ENCODE results near the gene CAMK2D. TPM values are rescaled to one million over a fixed set of nuclear protein-coding genes. Genes with fewer than 3 reads are reported as not detected.

The CAMK2D gene
- total RNA-seq, 1 donor from 2014 or later: 31.7 TPM

- Mint-ChIP-seq H3K36me3 (peaks cover 27% of the 10 kb centered on the region), H3K4me3 (no peak overlapping the region), H3K27me3 (ENCODE audit: low read depth) (no peaks in the 10 kb centered on the region), H3K9me3 (no peaks in the 10 kb centered on the region), H3K27ac (no peak overlapping the region), H3K4me1 (no peaks in the 10 kb centered on the region)
- DNase-seq (ENCODE audit: low spot score in 2 of 2, unreplicated experiment in 2 of 2): no peak
- no peak for TF ChIP-seq CTCF (IDR thresholded peaks at IDR 0.05; ENCODE audit: unreplicated experiment)
Measured at GRCh38 chr4:113513382-113513781, 248.2 kb downstream of the CAMK2D start.

- H3K27me3 Mint-ChIP-seq (ENCODE audit: low read depth): no peaks in the 10 kb centered on the region
- no peak for DNase-seq (ENCODE audit: low spot score in 2 of 2, unreplicated experiment in 2 of 2)
- no peaks in the 10 kb centered on the region for H3K4me1 Mint-ChIP-seq
- H3K4me3 Mint-ChIP-seq: no peak overlapping the region
- TF ChIP-seq CTCF (IDR thresholded peaks at IDR 0.05; ENCODE audit: unreplicated experiment): no peak
- H3K27ac Mint-ChIP-seq: no peak overlapping the region
- peaks cover 27% of the 10 kb centered on the region for H3K36me3 Mint-ChIP-seq
- no peaks in the 10 kb centered on the region for H3K9me3 Mint-ChIP-seq
Measured at GRCh38 chr4:113512880-113513279, 248.7 kb downstream of the CAMK2D start.

- H3K27ac Mint-ChIP-seq: no peak overlapping the region
- peaks cover 25% of the 10 kb centered on the region for H3K36me3 Mint-ChIP-seq
- no peak for TF ChIP-seq CTCF (IDR thresholded peaks at IDR 0.05; ENCODE audit: unreplicated experiment)
- no peak for DNase-seq (ENCODE audit: low spot score in 2 of 2, unreplicated experiment in 2 of 2)
- no peaks in the 10 kb centered on the region for H3K9me3 Mint-ChIP-seq
- H3K27me3 Mint-ChIP-seq (ENCODE audit: low read depth): no peaks in the 10 kb centered on the region
- no peaks in the 10 kb centered on the region for H3K4me1 Mint-ChIP-seq
- H3K4me3 Mint-ChIP-seq: no peak overlapping the region
Measured at GRCh38 chr4:113511944-113512343, 249.6 kb downstream of the CAMK2D start.

GRCh38 chr4:113509851-113510250 is 251.7 kb downstream of the CAMK2D start:
- no peaks in the 10 kb centered on the region for H3K27me3 Mint-ChIP-seq (ENCODE audit: low read depth)
- no peak overlapping the region for H3K4me3 Mint-ChIP-seq
- no peaks in the 10 kb centered on the region for H3K9me3 Mint-ChIP-seq
- TF ChIP-seq CTCF (IDR thresholded peaks at IDR 0.05; ENCODE audit: unreplicated experiment): no peak
- peaks cover 30% of the 10 kb centered on the region for H3K36me3 Mint-ChIP-seq
- no peak overlapping the region for H3K27ac Mint-ChIP-seq
- no peaks in the 10 kb centered on the region for H3K4me1 Mint-ChIP-seq
- no peak for DNase-seq (ENCODE audit: low spot score in 2 of 2, unreplicated experiment in 2 of 2)

GRCh38 chr4:113505044-113505443 is 256.5 kb downstream of the CAMK2D start:
- no peak for TF ChIP-seq CTCF (IDR thresholded peaks at IDR 0.05; ENCODE audit: unreplicated experiment)
- H3K36me3 Mint-ChIP-seq: peaks cover 14% of the 10 kb centered on the region
- H3K9me3 Mint-ChIP-seq: peaks cover 10% of the 10 kb centered on the region
- no peaks in the 10 kb centered on the region for H3K4me1 Mint-ChIP-seq
- no peak for DNase-seq (ENCODE audit: low spot score in 2 of 2, unreplicated experiment in 2 of 2)
- H3K4me3 Mint-ChIP-seq: no peak overlapping the region
- H3K27ac Mint-ChIP-seq: no peak overlapping the region
- no peaks in the 10 kb centered on the region for H3K27me3 Mint-ChIP-seq (ENCODE audit: low read depth)

- Mint-ChIP-seq H3K4me3 (no peak overlapping the region), H3K4me1 (no peaks in the 10 kb centered on the region), H3K27me3 (ENCODE audit: low read depth) (no peaks in the 10 kb centered on the region), H3K27ac (no peak overlapping the region), H3K36me3 (peaks cover 14% of the 10 kb centered on the region), H3K9me3 (peaks cover 10% of the 10 kb centered on the region)
- no peak for TF ChIP-seq CTCF (IDR thresholded peaks at IDR 0.05; ENCODE audit: unreplicated experiment)
- DNase-seq (ENCODE audit: low spot score in 2 of 2, unreplicated experiment in 2 of 2): no peak
Measured at GRCh38 chr4:113504422-113504821, 257.1 kb downstream of the CAMK2D start.

All from mesothelial cell of epicardium (in vitro differentiated cells).